Measurements from ENCODE around the gene ADGRB3.

GRCh38 chr6:68710916-68711315 lies 75.8 kb downstream of the ADGRB3 start:
- TF ChIP-seq POLR2A (IDR thresholded peaks at IDR 0.05; ENCODE audit: low read length) (no peak), GATA1 (IDR thresholded peaks at IDR 0.05; ENCODE audit: low read depth, low read length) (no peak)
